ENCODE results near the gene CROCC2.

The CROCC2 gene

GRCh38 chr2:240914645-240915525 lies 8.7 kb downstream of the CROCC2 start:
- TF ChIP-seq CTCF (conservative IDR thresholded peaks at IDR 0.05), result peak; percentile 71
- no peak for TF ChIP-seq ZFX (IDR thresholded peaks at IDR 0.05)
- H3K27ac ChIP-seq, result no peak overlapping the region

- TF ChIP-seq CTCF (conservative IDR thresholded peaks at IDR 0.05), result no peak
- no peak for TF ChIP-seq ZFX (IDR thresholded peaks at IDR 0.05)
- no peak overlapping the region for H3K27ac ChIP-seq
These were observed 9.6 kb downstream of the CROCC2 start for GRCh38 chr2:240915526-240916341.

GRCh38 chr2:240916571-240917008 lies 10.5 kb downstream of the CROCC2 start:
- H3K27ac ChIP-seq, result no peak overlapping the region
- TF ChIP-seq ZFX (IDR thresholded peaks at IDR 0.05), result no peak
- no peak for TF ChIP-seq CTCF (conservative IDR thresholded peaks at IDR 0.05)

- TF ChIP-seq ZFX (IDR thresholded peaks at IDR 0.05) (no peak), CTCF (conservative IDR thresholded peaks at IDR 0.05) (no peak)
- no peak overlapping the region for H3K27ac ChIP-seq
These were observed 11.0 kb downstream of the CROCC2 start for GRCh38 chr2:240917009-240917683.

GRCh38 chr2:240917684-240918257 lies 11.6 kb downstream of the CROCC2 start:
- H3K27ac ChIP-seq, result no peak overlapping the region
- no peak for TF ChIP-seq ZFX (IDR thresholded peaks at IDR 0.05)
- TF ChIP-seq CTCF (conservative IDR thresholded peaks at IDR 0.05), result no peak

- TF ChIP-seq CTCF (conservative IDR thresholded peaks at IDR 0.05) (no peak), ZFX (IDR thresholded peaks at IDR 0.05) (no peak)
- no peak overlapping the region for H3K27ac ChIP-seq
These were observed 12.3 kb downstream of the CROCC2 start for GRCh38 chr2:240918258-240919091.
